Hematopoietic multipotent progenitor cell treated with erythropoietin and hydrocortisone succinate and interleukin-3 and kit ligand, for 4 days (in vitro differentiated cells): Measurements from ENCODE around the gene SDE2.
"Not testable (repeated sequence)": the region's sequence is repeated elsewhere in the genome, so short reads cannot be mapped to it uniquely, and the experiment has no call there.

Experiments
- DNase-seq: peaks from one replicate; pipeline ENCODE4 v3.0.0-alpha.2; 2015

SDE2 gene

DNA sequence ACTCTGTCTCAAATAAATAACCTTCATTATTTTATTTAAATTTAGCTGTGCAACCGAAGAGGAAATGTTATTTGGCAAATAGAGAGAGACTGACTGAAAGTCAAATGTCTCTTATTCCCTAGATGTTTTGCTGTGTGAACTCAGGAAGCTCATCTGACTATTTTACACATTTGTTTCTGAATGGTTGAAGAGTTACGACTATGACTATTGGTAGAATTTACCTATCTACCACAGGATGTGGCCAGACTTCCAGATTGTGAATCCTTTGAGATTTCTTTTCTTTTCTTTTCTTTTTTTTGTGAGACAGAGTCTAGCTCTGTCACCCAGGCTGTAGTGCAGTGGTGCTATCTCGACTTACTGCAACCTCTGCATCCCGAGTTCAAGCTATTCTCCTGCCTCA lies 5.3 kb upstream of the SDE2 start:
- no peak for DNase-seq

DNA sequence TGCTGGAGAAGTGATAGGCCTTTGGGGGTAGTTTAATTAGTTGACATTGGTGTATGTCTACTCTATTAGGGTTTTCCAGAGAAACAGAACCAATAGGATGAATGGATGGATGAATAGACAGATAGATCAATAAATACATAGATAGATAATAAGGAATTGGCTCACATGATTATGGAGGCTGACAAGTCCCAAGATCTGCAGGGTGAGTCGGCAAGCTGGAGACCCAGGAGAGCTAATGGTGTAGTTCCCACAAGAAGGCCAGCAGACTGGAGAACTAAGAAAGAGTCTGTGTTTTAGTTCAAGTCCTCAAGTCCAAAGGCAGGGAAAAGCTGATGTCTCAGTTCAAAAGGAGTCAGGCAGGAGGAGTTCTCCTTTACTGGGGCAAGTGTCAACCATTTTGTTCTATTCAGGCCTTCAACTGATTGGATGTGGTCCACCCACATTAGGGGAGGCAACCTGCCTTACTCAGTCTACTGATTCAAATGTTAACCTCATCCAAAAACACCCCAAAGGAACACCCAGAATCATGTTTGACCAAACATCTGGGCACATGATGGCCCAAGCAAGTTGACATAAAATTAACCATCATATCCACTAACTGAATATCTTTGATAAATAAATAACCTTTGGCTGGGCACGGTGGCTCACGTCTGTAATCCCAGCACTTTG lies 4.5 kb upstream of the SDE2 start:
- no peak for DNase-seq

DNA sequence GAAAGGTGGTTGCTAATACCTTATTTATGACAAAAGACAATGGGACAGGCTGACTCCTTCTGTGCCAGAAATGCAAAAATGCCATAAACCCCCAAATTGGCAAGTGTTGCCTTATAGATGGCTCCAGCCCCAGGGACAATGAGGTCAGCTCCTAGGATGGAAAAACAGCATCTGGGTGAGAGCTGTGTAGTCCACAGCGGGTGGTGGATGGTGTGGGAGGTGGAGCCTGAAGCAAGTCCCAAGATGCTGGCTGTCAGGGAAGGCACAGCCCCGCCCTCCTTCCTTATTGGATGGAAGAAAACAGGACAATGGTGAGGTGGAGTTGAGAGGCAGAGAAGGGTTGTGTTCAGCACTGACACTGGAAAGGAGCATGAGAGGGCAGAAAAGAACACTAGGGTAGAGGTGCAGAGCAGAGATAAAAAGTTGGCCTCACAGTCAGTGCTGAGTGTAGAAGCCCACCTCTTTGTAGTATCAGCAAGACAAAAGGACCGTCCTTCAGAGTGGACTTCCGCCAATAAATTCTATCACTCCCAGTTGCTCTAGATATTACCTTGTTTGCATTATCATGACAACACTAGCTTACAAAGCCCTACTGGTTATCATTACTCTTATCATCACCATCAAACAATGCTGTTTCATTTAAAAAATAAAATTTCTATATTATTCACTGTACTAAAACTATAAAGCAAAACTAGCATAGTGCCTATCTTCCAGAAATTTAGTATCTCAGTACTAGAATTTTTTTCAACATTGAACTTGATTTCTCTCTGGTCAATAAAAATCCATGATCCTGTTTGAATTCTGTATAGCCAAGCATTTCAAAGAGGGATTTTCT lies 3.7 kb upstream of the SDE2 start:
- peak; percentile 97 for DNase-seq

DNA sequence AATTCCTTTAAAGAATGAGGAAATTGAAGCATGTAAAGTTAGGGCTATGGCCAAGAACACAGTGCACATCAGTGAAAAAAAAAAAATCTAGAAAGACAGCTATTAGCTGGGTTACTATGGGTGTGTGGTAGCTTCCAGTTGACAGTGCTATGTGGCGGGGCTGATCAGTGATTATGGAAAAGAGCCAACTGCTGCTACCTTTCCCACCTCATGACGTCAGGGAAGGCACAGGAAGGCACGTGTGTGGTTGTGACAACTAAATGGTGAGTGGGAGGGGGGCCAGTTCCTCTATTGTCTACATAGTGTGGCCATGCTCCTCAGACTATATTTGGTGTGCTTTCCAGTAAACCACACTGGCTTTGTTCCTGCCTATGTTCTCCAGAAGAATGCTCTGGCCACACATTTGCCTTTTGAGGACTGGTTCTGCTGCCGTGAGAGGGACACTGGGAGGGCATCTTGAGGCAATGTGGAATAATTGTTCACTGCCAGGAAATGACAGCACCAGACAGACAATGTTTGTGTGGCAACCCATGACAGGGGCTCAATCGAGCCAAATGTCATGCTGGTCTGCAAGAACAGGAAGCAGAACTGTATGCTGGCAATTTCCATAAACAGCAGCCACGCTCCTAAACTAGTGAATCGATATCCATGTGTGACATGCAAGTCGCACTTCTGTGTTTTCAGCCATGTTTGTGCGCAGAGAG lies 3.0 kb upstream of the SDE2 start:
- peak; percentile 90 for DNase-seq

DNA sequence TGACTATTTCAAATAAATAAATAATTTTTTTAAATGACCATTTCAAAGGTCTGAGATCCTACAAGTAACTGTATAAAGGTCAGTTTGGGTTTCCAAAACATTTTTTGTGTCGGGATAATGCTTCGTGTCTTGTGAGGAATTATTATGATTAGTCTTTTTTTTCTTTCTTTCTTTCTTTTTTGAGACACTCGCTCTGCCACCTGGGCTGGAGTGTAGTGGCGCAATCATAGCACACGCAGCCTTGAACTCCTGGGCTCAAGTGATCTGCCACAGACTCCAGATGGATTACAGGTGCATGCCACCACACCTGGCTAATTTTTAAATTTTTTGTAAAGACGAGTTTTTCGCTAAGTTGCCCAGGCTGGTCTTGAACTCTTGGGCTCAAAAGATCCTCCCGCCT lies 1.9 kb upstream of the SDE2 start:
- no peak for DNase-seq

DNA sequence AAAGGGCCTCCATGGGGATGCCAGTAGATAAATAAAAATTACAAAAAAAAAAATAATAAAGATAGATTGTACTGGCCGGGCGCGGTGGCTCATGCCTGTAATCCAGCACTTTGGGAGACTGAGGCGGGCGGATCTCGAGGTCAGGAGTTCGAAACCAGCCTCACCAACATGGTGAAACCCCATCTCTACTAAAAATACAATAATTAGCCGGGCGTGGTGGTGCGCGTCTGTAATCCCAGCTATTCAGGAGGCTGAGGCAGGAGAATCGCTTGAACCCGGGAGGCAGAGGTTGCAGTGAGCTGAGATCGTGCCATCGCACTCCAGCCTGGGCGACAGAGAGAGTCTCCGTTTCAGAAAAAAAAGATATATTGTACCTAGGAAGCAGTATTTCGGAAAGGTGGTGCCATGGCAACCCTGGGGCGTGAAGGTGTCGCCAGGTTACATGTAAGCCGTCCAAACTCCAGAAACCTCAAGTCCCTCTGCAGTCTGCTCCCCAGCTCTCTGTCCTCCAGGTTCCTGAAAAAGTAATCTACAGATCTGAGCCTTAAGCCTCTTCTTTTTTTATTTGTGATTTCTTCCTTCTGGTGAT lies 1.4 kb upstream of the SDE2 start:
- peak; percentile 49 for DNase-seq

DNA sequence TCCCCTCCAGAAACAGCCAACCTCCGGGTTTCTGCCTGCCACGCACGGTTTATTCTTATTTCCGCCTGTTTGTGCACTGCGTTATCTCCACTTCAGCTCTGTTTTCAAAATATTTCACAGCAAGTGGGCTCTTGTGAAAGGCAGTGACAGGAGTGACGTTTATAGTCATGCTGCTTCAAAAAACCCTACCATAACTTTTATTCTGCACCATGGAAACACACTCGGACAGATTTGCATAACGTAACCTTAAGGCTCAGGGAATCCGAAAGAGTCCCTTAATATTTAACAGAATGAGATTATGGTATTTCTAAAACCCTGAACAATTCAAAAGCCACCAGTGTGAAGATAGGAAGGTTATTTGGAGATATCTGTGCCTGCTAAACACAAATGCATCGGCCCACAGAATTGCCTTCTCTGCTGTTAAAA lies 782 bp upstream of the SDE2 start:
- DNase-seq, result no peak

DNA sequence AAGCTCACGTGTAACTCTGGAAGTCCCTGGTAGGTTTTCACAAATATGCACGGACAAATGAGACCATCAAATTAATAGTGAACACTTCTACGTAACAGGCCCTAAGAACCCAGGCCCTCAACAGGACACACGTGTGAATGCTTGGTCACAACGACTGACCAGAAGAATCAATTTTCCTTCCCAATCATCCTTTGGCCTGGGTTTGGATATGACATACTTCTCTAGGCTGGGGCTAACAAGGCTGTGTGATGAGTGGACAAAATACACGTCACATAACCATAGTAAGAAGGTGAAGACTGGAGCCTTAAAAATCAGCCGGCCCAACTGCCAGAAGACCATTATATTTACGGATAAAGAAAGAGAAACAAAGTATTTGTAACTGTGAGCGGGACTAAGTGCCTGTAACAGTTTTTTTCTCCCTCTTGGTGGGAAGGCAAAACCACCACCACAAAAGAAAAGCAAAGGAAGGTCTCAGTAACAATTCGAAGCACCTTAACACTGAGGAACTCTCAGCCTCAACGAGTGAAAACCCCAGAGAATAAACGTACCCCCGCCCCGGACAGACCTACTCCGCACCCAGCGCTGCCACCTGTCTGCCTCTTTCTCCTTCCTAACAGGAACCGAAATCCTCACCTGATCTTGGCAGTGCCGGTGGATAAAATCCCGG lies 450 bp downstream of the SDE2 start:
- peak; percentile 31 for DNase-seq

DNA sequence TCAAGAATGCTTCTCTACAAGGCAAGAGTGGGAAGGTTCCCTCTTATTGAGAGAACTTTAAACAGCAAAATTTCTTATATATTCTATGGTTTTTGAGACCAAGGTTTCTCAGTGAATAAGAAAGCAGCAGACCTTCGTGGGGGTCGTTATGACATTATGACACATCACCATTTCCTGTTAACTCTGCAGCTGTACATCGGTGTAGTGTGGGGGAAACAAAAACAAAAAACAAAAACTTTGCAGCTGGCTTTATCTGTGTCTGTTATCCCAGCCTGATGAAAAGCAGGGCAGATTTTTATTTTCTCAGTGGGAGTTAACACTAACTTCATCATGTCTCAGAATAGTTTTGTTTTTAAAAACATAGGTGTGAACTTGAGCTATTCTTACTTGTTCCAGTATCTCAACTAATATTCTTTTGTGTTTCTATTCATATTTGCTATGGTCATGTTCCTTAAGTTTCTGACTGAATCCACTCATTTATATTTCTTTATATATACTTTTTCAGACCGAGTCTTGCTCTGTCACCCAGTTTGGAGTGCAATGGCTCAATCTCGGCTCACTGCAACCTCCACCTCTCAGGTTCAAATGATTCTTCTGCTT lies 2.1 kb downstream of the SDE2 start:
- DNase-seq, result peak; percentile 38

DNA sequence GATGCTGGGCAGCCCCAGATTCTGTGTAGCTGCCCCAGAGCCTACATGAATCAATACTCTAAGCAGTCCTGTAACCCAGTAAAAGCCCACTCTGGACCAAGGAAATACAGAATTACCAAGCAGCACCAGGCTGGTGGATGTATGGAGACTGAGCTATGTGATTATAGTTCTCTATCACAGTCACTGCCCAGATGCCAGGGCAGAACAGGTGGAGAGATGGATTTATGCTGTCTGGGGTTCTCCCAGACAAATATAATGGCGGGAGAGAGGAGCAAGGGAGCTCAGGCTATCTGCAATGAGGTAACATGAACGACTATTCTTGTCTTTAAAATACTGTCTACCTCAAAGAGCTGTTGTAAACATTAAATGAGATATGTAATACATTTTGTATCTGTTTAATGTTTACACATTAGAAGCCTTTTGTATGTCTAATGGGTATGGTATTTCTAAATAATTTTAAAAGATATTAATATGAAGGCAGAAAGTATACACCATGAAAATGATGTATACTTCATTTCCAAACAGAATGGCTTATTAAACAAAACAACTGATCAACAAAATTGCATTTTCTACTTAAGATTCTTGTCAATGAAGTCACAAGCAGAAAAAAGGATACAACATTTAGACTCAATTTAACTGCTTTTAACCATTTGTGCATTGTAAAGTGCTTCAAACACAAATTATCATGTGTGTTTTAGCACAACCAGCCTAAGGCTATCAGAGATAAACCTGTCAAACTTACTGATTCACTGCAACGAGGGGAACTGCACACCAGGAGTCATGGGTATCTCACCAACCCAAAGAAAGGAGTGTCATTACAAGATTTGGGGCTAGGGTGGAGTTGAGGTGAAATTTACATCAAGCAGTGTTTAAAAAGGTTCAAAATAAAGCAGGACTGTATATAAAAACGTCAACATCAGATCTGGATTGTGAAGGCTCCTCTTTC lies 3.0 kb downstream of the SDE2 start:
- peak; percentile 61 for DNase-seq

DNA sequence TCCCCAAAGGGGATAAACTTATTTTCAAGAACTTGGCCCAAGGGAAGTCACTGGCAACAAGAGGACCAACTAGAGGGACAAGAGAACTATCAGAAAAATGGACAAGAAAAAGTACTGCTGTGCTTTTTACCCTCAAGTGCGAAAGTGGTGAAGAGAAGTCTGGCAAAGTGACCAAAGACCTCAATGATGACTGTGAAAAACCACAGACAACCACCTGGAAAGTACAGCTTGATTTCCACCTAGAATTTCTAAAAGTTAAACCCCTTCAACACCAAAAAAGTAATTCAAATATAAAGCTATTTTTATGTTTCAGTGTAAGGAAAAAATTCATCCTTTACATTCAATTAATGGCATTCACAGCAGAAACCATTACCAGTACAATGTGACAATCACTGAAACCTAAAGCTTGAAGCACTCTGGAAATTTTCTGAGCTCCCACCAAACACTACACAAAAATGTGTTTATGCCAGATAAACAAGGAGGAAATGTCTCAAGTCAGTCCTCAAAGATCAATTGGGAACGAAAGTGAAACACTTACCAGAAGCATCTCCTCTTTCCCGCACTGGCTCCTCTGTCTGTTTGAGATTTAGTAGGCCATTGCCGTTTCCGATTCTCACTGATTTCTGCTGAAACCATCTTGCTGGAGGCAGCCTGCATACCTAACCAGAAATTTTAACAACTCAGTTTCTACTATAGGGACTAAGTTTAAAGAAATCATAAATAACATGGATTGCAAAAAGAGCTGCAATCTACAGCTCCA lies 8.3 kb downstream of the SDE2 start:
- no peak for DNase-seq

DNA sequence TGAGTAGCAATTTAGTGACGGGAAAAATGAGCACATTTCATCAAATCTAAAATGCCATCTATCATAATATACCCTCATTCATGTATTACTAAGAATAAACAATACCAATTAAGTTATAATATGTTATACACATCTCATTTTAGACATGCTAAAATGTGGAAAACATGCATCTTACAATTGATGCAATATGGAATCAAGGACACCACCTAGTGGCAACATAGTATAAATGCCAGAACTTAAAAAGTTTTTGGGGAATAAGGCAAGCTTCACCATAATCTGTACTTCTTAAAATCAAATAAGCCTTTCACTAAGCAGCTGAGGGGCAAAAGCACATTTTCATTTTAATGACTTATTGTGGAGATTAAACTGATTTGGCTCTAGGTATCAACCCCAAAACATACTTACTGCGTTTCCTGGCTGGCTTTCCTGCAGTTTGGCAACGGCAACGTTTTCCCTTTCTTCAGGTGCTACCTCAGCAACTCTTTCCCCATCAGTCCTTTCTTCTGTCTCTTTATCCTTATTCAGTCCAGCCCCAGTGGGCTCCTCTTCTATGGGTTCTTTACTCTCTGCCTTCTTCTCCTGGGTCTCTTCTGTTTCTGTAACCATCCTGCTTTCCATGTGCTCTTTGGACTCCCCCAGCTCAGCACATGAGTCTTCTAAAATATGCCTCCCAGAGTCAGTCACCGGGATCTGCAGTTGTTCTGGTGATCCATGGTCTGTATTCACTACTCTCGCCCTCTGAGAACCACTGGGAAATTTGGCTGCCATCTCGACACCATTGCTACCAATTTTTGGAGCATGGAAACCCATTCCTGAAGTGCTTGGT lies 11.4 kb downstream of the SDE2 start:
- peak; percentile 83 for DNase-seq

DNA sequence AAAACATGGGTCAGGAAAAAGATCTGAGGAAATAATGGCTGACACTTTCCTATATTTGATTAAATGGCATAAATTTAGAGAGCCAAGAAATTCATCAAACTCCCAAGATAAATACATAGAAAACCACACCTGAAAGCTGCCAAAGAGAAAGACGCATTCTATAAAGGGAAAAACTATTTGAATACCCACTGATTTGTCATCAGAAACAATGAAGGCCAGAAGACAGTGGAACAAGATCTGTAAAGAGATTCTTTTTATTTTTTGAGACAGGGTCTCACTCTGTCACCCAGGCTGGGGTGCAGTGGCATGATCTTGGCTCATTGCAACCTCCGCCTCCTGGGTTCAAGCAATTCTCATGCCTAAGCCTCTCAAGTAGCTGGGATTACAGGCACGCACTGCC lies 17.4 kb downstream of the SDE2 start:
- no peak for DNase-seq

DNA sequence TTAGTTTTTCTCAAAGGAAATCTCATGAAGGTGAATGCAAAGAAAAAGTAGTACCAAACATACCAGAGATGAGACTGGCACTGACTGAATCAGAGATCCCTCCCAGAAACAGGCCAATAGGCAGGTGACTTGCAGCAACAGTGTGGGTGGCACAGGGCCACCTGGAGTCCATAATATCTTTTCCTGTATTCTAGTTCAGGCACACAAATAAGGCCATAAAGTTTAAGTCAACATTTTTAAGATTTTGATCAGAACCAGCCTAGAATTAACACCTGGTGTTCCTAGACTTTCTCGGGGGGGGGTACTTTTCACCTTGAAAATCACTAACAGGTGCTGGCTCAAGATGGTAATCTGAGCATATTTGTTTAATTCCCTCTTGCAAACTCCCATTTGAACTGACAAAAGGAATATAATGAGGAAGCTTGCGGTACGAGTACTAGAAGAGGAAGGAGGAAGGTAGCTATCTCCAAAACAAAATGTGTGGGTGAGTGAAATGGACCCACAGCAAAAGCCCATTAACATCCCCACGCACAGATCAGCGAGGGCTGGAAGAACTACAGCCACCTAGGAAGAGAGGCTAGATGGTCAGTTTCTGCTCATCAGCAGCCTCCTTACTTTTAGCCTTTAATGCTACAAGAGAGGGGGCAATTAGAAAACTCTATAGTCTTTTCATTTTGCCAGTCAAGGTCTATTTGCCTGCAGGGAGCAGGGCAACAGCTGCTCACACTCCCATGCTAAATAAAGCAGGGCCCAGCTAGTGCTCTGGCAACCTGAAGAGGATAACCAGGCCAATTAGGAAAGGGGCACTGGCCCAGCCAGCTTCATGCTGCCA lies 18.9 kb downstream of the SDE2 start:
- DNase-seq, result no peak

DNA sequence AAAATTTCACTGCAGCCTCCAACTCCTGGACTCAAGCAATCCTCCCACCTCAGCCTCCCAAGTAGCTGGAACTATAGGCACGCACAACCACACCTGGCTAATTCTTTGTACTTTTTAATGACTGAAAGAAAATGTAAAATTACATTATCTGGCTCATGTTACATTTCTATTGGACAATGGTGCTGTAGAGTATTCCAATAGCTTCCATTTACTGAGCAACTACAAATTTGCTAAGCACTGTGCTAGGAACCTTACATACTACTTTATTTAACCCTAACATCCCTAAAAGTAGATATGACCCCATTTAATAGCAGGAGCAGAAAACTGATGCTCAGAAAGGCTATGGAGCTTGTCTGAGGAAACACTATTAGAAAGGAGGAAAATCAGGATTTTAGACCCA lies 19.7 kb downstream of the SDE2 start:
- DNase-seq, result no peak

DNA sequence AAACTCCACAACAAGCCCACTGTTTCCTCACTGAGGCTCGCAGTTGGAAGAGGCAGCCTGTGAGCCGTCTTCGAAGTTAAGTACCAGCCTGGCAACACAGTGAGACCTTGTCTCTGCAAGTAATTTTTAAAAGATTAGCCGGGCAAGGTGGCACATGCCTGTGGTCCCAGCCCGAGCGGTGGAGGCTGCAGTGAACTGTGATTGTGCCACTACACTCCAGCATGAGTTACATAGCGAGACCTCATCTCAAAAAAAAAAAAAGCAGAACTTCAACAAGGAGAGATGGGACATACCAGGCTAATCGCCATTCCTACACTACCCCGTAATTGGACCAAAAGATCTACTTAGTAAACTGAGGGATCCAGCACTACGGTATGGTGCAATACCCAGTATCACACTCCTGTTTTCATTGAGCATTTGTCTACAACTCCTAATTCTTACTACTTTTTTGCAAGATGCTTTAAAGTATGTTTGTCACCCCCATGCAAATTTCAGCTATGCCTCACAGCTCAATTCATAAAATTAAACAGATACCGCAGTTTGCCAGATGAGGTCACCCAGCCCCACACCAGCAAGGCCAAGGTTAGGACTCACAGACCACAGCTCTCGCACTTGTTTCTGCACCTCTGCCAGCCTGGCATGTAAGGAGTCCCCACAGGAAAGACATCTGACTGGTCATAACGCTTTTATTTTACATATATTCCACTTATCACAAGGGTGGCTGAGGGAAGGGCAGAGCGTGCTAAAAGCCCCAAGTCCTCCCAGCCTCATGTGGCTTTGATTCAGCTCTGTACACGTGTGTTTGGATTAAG lies 21.0 kb downstream of the SDE2 start:
- DNase-seq, result peak; percentile 72

DNA sequence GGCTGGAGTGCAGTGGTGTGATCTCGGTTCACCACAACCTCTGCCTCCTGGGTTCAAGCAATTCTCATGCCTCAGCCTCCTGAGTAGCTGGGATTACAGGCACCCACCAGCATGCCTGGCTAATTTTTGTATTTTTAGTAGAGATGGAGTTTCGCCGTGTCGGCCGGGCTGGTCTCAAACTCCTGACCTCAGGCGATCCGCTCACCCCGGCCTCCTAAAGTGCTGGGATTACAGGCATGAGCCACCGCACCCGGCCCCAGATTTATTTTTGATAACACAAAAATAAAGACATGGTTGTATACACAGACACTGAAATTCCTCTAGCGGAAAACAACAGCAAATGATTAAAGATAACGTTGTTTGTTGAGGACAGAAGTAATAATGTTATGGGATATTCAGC lies 24.0 kb downstream of the SDE2 start:
- DNase-seq, result not testable (repeated sequence)

DNA sequence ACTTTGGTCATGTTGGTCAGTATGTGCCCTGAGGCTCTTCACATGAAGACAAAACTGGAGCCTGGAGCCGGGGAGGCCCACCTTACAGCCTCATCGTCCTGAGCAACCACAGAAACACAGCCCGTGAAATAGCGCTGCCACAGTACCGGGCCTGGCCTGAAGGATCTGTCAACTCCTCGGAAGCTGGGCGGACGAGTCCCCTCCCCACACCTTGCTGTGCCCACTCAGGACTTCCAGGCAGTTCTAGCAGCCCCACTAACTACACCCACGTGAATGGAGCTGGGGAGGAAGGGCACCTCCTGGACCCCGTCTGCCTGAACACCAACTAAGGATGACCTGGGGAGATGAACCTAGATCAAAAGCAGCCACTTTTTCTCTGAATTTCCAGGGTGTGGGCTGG lies 24.7 kb downstream of the SDE2 start:
- DNase-seq, result no peak
